ENCODE measurements around the gene EFNB2.
A peak's percentile ranks its signal among the peaks of the same experiment; 100 is the strongest.

The EFNB2 gene

DNA sequence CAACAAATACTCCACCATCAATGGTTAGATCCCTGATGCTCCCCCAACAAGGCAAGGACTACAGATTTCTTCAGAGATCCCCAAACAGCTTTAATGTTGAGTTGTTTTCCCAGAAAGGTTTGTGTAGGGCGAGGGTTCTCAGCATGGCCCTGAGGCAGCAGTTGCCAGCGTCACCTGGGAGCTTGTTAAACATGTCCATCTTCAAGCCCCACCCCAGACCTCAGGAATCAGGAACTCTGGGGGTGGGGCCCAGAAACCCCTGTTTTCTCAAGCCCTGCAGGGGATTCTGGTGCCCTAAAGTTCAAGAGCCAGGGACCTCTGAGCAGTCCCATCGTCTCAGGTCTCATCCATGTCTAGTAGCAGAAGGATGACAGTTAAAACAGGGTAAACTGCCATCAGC lies 9.6 kb downstream of the EFNB2 start:
- DNase-seq, result no peak

DNA sequence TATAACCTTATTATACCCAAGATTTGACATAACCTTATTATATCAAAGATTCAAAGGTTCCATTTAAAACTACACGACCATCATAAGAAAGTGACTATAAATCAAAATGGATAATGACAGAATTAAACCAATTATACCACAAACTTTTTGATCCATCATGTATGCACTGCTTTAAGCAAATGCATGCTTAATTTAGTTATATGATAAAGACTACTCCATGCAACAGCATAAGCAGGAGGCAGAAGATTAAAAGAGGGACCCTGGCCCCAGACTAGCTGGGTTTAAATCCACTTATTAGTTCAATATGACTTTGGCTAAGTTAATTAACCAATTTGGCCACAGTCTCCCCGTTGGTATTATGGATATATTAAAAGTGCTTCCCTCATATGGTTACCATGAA lies 11.4 kb downstream of the EFNB2 start:
- DNase-seq, result no peak

GRCh38 chr13:106523576-106523975 lies 11.9 kb downstream of the EFNB2 start:
- peak; percentile 75 for DNase-seq

GRCh38 chr13:106522898-106523525 lies 12.4 kb downstream of the EFNB2 start:
- DNase-seq, result no peak

DNA sequence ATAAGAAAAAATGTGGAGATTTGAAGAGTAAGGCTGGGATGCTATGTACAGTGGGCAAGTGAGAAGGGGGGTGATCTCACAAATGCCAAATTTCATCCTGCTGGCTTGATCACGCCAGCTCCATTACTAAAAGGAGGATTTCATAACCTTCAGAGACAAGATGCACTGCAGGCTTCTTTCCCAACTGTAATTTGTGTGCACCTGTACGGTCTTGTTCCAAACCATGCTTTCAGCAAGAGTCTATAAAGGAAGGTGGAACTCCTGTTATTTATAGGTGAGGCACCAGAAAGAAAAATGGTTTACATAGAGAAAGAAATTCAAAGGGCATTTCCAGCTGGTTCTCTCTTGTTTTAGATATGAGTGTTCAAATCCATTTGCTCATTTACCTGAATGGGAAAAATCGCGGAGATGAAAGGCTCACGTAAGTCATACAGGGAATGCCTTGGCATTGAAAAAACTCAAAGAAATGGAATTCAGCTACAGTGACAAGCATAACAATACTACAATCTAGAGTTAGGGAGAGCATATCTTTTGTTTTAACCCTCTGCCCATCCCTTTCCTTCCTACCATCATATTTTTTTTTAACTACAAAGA lies 13.3 kb downstream of the EFNB2 start:
- DNase-seq, result no peak

DNA sequence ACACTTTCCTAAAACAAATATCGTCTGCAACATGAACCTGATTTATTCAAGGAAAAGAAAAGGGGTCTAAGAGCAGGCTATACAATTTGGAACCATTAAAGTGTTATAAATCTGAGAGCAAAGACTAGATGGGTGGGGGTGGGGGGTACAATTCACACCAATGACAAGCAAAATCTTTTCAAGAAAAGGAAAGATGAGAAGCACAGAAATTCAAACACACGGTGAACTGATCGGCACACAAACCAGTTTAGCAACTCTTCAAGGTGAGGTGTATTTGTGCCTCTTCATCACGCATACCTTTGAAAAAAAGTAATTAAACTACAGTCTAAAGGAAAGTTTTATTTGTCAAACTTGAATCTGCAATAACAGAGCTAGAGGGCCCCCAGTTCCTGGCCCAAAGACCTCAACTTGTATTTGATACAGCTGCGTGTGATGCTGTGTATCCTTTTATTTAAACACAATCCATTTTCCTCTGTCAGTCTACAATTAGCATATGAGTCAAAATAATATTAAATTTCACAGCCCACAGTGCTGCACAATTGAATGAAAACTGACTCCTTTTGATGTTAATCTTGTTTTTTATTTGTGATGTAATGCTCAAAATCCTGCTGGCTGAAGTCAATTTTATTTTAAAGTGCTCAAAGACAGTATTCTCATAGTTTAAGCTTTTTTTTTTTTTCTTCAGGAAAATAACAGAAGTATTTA lies 14.2 kb downstream of the EFNB2 start:
- DNase-seq, result no peak

GRCh38 chr13:106520251-106521054 lies 15.0 kb downstream of the EFNB2 start:
- DNase-seq, result peak; percentile 60

GRCh38 chr13:106518512-106518911 lies 16.9 kb downstream of the EFNB2 start:
- DNase-seq, result no peak

- DNase-seq, result no peak
Observed at GRCh38 chr13:106517109-106517847, 18.2 kb downstream of the EFNB2 start.

- DNase-seq, result no peak
Observed at GRCh38 chr13:106515635-106516254, 19.7 kb downstream of the EFNB2 start.

- no peak for DNase-seq
Observed at GRCh38 chr13:106514928-106515634, 20.4 kb downstream of the EFNB2 start.

GRCh38 chr13:106513025-106513983 lies 22.2 kb downstream of the EFNB2 start:
- DNase-seq, result peak; percentile 49

DNA sequence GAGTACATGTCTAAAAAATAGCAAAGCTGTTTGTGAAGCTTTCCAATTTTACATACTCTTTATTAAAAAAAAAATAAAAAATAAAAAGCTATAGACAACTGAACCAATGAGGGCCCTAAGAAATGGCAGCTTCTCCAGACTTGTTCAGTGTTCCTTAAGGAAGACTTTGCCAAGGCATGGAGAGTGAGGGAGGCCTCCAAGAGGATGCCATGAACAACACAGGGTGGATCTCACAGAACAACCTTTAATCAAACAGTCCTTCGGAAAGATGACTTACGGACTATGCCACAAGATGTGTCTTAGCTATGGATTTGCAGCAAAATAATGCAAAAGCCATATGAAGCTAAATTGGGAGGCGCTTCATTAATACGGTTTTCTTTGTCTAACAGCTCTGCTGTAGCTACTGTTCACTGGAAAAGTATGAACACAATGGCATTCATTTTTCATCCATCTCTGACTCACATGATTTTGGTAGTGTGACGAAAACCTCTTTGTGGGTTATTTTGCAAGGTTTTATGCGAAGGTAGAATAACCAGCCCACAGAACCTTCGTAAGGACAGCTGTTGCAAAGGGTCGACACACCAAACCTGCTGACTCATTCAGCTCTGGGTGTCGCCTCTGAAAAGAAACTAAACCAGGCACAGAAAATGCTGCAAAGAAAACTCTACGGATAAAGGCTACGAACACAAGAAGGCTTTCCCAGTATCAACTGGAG lies 27.7 kb downstream of the EFNB2 start:
- peak; percentile 98 for DNase-seq

DNA sequence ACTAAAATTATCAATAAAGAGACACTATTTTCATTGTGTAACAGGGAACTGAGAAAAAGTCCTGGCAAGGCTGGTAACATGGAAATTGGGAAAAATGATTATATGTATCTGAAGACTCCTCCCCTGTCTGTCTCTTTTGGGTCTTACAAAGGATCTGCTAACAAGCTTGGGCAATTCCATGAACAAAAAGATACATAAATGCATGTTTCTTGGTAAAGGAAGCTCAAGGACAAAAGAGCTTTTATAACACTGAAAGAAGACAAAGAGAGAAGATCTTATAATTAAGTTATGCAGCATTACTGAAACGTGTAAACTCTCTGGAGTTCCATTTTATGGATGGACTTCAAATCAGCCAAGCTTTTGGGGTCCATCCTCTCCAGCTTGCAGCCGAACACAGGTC lies 29.2 kb downstream of the EFNB2 start:
- no peak for DNase-seq

- DNase-seq, result no peak
Observed at GRCh38 chr13:106505732-106506131, 29.7 kb downstream of the EFNB2 start.

GRCh38 chr13:106505295-106505694 lies 30.2 kb downstream of the EFNB2 start:
- no peak for DNase-seq

GRCh38 chr13:106503730-106504453 lies 31.6 kb downstream of the EFNB2 start:
- no peak for DNase-seq

GRCh38 chr13:106503272-106503671 lies 32.2 kb downstream of the EFNB2 start:
- no peak for DNase-seq

DNA sequence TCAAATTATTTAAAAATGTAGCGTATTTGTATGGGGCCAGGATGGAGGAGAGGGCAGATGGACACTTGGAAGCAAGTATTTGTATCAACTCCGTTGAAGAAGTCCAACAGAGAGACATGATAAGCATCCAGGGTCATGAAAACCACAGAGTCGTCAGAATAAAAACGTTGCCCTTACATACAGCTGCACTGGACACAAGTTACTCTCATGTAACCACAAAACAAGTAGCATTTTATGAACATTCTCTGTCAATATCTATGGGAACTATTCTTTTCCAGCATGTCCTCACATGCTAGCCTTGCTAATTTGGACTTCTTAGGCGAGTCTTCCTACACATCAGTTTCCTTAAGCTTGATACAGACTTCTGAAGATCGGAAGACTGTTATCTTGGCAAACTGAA lies 35.0 kb downstream of the EFNB2 start:
- no peak for DNase-seq

Measured in fibroblast of skin of abdomen (primary cell).